SW 1271 (cell line): ENCODE data around the gene KLF3.

ENCODE experiments used
- DNase-seq, 2 experiments: peaks; one replicate each; lab custom pipeline; 2025; lab: John Stamatoyannopoulos, UW

Gene KLF3

DNA sequence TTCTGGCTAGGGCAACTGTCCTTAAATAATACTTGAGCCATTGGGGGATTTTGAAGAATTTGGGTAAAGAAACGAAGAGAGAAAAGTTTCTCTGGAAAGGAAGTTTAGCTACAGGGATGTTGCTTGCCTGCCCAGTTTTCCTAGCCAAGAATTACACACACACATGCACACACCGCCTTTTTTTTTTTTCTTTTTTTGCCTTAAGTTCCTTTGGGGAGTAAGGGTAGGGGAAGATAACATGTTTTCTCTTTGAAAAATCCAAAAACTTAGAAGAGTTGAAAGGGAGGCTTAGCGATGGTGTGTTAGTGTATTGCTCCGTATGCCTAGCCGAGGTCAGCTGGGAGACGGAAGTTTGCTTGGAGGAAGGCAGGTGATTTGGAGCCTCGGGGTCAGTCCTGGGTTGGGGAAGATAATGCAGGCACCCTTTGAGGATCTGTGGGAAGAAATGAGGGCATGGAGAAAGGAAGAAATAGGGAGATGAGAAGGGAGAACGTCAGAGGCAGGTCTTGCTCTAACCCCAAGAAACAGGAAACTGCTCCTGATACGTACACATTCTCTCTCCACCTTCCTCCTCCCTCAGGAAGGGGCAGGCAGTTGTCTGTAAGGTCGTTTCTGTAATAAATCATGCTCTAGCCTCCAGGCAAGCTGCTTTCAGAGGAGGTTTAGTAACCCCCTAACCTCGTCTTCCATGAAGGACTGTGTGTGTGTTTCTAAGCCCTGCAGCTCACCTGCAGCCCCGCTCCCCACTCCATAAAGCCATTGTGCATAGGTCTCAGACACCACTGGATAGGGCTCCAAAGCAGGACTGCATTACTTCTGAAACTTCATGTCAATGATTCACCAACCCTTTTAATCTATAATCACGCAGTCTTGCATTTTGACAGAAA lies 10.5 kb downstream of the KLF3 start:
- peak in 1 of 2 experiments; percentile 31 for DNase-seq

DNA sequence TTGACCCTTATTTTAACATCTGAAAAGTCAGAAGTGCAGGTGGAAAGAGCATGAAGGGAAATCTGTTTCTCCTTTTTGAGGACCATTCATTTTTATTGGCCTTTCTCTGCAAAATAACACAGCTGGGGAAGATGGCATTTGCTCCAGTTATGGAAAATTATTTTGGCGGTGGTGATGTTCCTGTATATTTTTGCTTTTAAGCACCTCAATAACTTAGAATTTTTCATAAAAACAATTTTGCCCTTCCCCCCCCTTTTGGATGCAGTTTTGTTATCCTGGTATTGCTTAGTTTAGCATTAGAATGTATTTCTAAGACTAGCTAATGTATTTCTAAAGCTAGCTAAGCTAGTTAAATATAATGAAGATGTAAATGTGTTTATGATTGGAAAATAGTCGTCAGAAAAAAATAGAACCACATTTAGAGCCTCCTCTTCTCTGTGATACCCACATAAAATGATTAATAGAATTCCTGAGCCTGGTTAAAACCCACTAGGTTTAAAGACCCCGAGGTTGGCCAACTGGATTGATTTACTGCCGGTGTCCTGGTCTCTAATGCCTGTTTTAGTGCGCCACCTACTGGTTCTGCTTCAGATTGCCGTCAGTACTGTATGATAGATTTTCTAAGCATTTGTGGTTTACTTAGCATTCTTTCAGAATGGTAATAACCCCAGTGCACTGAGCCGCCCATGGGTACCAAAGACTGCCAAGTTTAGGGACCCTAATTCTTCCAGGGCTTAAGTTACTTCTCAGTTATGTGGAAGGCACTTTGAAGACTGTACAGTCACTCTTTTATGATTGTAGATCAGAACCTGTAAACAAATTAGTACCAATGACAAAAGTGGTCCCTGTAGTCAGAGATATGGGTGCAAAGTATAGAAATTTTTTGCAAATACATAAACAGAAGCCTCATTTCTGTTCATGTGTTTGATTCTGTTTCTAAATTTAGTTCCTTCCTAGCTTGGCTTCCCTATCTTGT lies 11.4 kb downstream of the KLF3 start:
- peak; percentile 53 to 81 for DNase-seq

GRCh38 chr4:38676986-38677385 lies 13.0 kb downstream of the KLF3 start:
- DNase-seq: no peak

GRCh38 chr4:38677441-38677840 lies 13.4 kb downstream of the KLF3 start:
- DNase-seq: no peak

GRCh38 chr4:38678078-38678477 lies 14.1 kb downstream of the KLF3 start:
- no peak for DNase-seq

DNA sequence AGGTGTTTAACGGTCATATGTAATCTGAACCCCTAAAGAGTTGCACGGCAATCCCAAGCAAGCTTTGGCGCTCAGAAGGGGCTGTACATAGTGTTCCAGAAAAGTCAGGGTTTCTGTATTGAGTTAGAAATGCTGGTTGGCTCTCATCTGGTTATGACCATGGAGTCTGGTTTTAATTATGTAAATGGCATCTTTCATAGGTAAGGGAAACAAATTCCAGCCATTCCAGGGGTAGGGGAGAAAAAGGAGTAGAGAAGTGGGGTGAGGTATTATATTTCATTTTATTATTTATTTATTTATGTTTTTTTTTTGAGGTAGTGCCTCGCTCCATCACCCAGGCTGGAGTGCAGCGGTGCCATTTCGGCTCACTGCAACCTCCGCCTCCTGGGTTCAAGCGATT lies 15.9 kb downstream of the KLF3 start:
- DNase-seq: no peak

- no peak for DNase-seq
Measured at GRCh38 chr4:38681281-38681991, 17.4 kb downstream of the KLF3 start.

GRCh38 chr4:38682336-38682735 lies 18.3 kb downstream of the KLF3 start:
- no peak for DNase-seq

DNA sequence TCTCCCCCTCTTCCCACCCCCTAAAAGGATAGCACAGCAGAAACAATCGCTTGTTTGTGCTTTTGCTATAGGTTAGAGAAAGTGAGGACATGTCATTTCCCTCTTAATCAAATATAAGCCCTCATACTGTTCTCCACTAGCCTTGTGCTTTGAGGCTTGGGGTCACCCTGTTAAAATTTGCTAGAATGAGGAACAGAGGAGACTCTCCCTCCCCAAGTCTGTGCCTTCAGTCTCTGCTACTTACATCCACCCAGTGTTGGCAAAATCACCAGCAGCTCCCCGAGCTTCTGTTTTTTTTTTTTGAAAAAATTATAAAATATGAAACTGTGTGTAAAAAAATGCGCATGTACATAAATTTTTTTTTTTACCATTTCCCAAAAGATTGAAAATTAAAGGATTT lies 19.3 kb downstream of the KLF3 start:
- DNase-seq: no peak

GRCh38 chr4:38684271-38684670 lies 20.3 kb downstream of the KLF3 start:
- DNase-seq: no peak

- DNase-seq: no peak
Measured at GRCh38 chr4:38684951-38685844, 21.2 kb downstream of the KLF3 start.

DNA sequence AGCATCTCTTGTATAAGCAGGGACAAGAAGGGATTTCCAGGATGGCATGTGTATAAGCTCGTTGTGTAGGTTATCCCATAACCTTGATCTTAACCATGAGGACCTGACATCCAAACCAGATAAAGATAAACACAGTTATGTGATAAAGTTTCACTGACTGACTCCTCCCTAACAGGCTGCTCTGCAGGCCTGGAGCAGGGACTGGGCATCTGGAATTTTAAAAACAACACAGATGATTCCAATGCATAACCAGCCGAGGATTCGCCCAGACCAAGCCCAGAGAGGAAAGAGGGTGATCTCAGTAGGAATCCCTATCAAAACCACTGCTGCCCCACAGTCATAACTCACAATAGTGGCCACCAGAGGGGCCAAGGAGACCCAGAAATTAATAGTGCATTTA lies 22.7 kb downstream of the KLF3 start:
- DNase-seq: no peak

GRCh38 chr4:38687571-38688011 lies 23.6 kb downstream of the KLF3 start:
- DNase-seq: no peak

GRCh38 chr4:38688676-38689355 lies 24.8 kb downstream of the KLF3 start:
- DNase-seq: no peak

DNA sequence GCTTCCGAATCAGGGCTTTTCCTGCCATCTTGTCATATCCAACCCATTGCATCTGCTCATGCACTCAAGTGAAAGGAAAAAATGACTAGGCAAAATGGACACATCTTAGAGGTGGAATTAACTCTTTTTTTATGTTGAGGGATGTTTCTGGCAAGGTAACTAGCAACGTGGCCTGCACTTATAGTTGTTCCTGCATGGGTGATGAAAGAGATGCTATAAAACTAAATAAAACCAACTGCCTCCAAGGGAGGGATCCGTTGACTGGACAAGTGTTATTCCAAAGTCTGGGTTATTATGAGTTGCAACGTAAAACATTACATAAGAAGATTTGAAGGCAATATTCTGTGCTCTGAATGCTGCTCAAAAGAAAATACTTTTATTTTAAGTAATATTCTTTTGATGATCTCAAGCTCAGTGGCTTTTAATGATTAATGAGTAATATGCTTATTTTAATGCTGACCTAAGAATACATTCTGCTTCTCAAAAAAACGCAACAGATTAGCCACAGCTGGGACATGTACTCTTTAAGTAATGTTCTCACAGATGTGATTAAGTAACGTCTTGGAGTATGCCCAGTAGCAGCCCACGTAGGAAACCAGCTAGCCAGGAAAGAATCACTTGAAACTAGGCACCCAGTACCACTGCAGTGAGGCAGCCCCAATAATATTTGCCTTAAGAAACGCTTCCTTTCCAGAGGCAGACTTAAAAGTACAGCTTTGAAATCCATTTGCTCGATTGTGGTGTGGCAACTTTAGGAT lies 27.4 kb downstream of the KLF3 start:
- DNase-seq: no peak

DNA sequence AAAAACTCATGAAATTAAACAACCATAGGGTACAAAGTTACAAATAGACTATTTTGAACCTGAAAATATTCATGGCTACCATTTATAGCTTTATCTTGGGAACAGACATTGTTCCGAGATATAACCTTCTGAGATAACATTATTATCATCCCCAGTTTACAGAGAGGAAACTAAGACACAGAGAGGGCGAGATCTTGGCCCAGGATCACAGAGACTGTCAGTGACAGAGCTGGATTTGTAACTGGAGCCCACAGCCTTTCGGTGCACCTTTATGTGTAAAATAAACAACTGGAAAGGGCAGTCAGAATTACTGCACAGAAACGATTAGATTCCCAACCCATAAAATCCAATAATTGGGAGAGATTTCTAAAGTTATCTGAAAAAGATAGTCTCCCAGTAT lies 28.4 kb downstream of the KLF3 start:
- DNase-seq: no peak

DNA sequence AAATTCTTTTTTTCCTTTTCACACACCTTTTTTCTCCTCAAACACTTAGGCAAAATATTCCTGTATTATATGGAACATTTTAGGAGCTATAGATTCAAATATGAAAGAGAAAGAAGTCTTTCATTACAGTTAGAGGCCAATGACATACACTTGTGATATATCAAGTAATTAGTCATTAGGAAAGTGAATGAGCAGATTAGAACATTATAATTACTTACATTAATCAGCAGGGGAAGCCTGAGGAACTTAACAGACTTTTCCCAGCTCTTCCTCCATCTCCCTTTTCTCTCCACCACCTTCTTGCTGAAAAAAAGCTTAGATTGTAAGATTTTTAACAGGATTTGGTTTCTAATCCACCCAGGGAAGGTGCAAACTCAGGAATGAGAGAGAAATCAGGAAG lies 29.6 kb downstream of the KLF3 start:
- no peak for DNase-seq

DNA sequence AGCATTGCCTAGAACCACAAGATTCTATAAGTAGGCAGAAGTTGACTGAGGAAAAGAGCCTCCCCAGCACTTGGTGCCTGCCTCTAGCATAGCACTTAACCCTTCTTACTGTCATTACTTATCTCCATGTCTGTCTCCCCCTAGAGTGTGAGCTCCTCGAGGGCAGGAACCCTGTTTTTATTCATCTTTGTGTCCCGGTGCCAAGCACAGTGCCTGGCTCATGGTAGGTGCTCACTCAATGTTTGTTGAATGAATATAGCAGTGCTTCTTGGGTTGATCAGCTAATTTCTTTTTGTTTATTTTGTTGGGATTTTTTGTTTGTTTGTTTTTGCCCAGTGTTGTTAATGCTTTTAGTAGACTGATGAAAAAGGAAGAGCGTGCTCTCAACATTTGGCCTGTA lies 30.3 kb downstream of the KLF3 start:
- DNase-seq: no peak

GRCh38 chr4:38695809-38696208 lies 31.8 kb downstream of the KLF3 start:
- DNase-seq: no peak

GRCh38 chr4:38696697-38697096 lies 32.7 kb downstream of the KLF3 start:
- no peak for DNase-seq
